ENCODE results near the gene ALG5.
A peak's percentile ranks its signal among the peaks of the same experiment; 100 is the strongest.

ALG5 gene

GRCh38 chr13:36999054-36999714 is at the start of gene ALG5:
TSS of gene ALG5 (minus strand) at chr13:36999340. CDS start at chr13:36999300, 40 bp downstream.
- DNase-seq, result peak; percentile 91

- DNase-seq, result no peak
Observed at GRCh38 chr13:37047846-37048245, 48.7 kb upstream of the ALG5 start.

- no peak for DNase-seq
Observed at GRCh38 chr13:37047032-37047431, 47.9 kb upstream of the ALG5 start.

- DNase-seq, result no peak
Observed at GRCh38 chr13:37046062-37046461, 46.9 kb upstream of the ALG5 start.

GRCh38 chr13:37040789-37041188 is 41.6 kb upstream of the ALG5 start:
- no peak for DNase-seq

GRCh38 chr13:37039896-37040295 is 40.8 kb upstream of the ALG5 start:
- DNase-seq, result no peak

- DNase-seq, result no peak
Observed at GRCh38 chr13:37037241-37037640, 38.1 kb upstream of the ALG5 start.

GRCh38 chr13:37029617-37030016 is 30.5 kb upstream of the ALG5 start:
- no peak for DNase-seq

GRCh38 chr13:37027639-37028038 is 28.5 kb upstream of the ALG5 start:
- DNase-seq, result no peak

- DNase-seq, result no peak
Observed at GRCh38 chr13:37026771-37027170, 27.6 kb upstream of the ALG5 start.

GRCh38 chr13:37023871-37024270 is 24.7 kb upstream of the ALG5 start:
- no peak for DNase-seq

- no peak for DNase-seq
Observed at GRCh38 chr13:37014609-37015008, 15.5 kb upstream of the ALG5 start.

GRCh38 chr13:37011788-37012187 is 12.6 kb upstream of the ALG5 start:
- no peak for DNase-seq

- no peak for DNase-seq
Observed at GRCh38 chr13:37011002-37011401, 11.9 kb upstream of the ALG5 start.

- no peak for DNase-seq
Observed at GRCh38 chr13:37010424-37010823, 11.3 kb upstream of the ALG5 start.

- no peak for DNase-seq
Observed at GRCh38 chr13:37009692-37010091, 10.6 kb upstream of the ALG5 start.

- no peak for DNase-seq
Observed at GRCh38 chr13:37001921-37002250, 2.7 kb upstream of the ALG5 start.

GRCh38 chr13:36998624-36999041 is 507 bp downstream of the ALG5 start:
- no peak for DNase-seq

- no peak for DNase-seq
Observed at GRCh38 chr13:36997716-36998427, 1.3 kb downstream of the ALG5 start.

GRCh38 chr13:36992362-36992761 is 6.8 kb downstream of the ALG5 start:
- no peak for DNase-seq

- DNase-seq, result no peak
Observed at GRCh38 chr13:36986462-36987240, 12.5 kb downstream of the ALG5 start.

GRCh38 chr13:36981156-36981743 is 17.9 kb downstream of the ALG5 start:
- DNase-seq, result no peak

- DNase-seq, result no peak
Observed at GRCh38 chr13:36979361-36980050, 19.6 kb downstream of the ALG5 start.
